GM21825 (cell line): Measurements from ENCODE around the gene MARF1.
A peak's percentile ranks its signal among the peaks of the same experiment; 100 is the strongest.
"Not testable (repeated sequence)": the region's sequence is repeated elsewhere in the genome, so short reads cannot be mapped to it uniquely, and the experiment has no call there.

ENCODE experiments used
- ATAC-seq: cut with Tn5 transposase; IDR thresholded peaks from one replicate; pipeline ENCODE4 v1.9.1; 2021; ENCODE audit warnings: mild to moderate bottlenecking, moderate library complexity; ENCODE audit not compliant: unreplicated experiment

Gene MARF1, protein sequence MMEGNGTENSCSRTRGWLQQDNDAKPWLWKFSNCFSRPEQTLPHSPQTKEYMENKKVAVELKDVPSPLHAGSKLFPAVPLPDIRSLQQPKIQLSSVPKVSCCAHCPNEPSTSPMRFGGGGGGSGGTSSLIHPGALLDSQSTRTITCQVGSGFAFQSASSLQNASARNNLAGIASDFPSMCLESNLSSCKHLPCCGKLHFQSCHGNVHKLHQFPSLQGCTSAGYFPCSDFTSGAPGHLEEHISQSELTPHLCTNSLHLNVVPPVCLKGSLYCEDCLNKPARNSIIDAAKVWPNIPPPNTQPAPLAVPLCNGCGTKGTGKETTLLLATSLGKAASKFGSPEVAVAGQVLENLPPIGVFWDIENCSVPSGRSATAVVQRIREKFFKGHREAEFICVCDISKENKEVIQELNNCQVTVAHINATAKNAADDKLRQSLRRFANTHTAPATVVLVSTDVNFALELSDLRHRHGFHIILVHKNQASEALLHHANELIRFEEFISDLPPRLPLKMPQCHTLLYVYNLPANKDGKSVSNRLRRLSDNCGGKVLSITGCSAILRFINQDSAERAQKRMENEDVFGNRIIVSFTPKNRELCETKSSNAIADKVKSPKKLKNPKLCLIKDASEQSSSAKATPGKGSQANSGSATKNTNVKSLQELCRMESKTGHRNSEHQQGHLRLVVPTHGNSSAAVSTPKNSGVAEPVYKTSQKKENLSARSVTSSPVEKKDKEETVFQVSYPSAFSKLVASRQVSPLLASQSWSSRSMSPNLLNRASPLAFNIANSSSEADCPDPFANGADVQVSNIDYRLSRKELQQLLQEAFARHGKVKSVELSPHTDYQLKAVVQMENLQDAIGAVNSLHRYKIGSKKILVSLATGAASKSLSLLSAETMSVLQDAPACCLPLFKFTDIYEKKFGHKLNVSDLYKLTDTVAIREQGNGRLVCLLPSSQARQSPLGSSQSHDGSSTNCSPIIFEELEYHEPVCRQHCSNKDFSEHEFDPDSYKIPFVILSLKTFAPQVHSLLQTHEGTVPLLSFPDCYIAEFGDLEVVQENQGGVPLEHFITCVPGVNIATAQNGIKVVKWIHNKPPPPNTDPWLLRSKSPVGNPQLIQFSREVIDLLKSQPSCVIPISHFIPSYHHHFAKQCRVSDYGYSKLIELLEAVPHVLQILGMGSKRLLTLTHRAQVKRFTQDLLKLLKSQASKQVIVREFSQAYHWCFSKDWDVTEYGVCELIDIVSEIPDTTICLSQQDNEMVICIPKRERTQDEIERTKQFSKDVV (N-terminal part only)

DNA sequence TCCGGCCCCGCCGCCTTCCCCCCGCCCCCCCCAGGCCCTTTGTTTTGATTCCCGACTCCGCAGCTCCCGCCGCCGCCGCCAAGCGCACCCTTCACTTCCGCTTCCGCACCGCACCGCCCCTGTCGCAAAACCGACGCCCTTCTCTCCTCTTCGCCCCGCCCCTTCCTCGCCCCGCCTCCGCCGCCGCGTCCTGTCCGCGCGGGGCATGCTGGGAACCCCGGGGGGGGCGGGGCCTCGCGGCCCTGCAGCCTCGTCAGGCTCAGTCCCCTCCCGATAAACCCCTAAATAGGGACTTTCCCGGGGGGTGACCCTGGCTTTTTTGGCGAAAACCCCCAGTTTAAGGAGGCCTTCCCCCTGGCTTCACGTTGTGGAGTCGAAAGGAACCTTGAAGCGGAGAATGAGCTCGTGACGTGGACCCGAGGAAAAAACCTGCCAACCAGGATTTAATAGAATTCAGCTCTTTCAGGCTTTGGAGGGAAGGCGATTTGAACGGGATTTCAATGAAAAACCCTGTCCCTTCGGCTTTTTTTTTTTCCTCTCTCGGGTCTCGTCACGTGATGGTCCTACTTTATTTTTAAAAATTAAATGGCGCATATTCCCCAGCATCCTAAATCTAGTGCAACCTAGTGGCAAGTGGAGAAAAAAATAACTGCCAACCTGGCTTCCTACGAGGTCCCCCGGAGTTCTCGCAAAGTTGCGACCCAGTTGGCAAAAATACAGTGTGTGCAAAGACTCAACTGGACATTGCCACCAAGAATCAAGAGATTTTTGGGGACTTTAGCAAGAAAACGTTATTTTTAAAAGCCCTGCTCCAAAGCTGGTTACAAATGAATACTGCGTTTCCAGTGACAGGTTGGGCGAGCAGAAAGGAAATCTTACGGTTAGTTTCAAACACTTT is at the start of gene MARF1:
Gene MARF1 (minus strand): TSS at position 107 of the 898 bp plus-strand sequence. CDS start 3,921 bp downstream, outside the sequence.
- peak; percentile 33 for ATAC-seq

DNA sequence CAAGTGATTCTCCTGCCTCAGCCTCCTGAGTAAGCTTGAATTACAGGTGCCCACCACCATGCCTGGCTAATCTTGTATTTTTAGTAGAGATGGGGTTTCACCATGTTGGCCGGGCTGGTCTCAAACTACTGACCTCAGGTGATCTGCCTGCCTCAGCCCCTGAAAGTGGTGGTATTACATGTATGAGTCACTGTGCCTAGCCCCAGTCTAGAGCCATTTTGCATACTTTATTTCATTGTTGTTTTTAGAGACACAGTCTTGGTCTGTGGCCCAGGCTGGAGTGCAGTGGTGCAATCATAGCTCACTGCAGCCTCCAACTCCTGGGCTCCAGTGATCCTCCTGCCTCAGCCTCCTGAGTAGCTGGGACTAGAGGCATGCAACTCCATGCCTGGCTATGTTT is 49.6 kb upstream of the MARF1 start:
- ATAC-seq = not testable (repeated sequence)

DNA sequence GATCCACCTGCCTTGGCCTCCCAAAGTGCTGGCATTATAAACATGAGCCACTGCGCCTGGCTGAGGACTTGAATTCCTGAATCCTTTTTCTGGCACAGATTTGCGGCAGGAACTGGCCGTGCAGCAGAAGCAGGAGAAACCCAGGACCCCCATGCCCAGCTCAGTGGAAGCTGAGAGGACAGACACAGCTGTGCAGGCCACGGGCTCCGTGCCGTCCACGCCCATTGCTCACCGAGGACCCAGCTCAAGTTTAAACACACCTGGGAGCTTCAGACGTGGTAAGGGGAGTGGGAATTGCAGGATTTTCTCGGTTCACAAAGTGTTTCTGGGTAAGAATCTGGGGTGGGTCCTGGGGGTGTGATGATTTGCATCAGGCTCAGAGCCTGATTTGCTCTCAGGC is 48.1 kb upstream of the MARF1 start:
- no peak for ATAC-seq

DNA sequence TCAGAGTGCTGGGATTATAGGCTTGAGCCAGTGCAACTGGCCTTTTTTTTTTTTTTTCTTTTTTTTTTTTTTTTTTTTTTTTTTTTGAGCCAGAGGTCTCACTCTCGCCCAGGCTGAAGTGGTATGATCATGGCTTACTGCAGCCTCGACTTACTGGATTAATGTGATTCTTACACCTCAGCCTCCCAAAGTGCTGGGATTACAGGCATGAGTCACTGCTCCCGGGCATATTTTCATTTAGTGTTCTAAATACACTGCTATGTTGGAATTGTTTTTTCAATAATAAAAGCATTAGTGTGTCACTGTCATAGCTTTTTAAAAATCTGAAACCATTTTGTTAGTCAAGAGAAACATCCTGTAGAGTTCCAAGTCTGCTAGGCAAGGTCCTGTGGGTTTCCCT is 47.3 kb upstream of the MARF1 start:
- no peak for ATAC-seq

DNA sequence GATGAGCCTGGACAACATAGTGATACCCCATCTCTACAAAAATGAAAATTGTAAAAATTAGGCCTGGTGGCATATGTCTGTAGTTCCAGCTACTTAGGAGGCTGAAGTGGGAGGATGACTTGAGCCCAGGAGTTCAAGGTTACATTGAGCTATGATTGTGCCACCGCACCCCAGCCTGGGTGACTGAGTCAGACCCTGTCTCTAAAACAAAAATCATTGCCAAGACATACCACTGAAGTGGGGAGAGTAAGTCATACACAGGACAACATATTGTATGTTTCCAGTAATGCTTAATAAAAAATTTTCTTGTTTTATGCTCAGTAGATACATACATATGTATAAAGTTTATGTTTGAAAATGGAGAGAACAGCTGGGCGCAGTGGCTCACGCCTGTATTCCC is 46.3 kb upstream of the MARF1 start:
- no peak for ATAC-seq

DNA sequence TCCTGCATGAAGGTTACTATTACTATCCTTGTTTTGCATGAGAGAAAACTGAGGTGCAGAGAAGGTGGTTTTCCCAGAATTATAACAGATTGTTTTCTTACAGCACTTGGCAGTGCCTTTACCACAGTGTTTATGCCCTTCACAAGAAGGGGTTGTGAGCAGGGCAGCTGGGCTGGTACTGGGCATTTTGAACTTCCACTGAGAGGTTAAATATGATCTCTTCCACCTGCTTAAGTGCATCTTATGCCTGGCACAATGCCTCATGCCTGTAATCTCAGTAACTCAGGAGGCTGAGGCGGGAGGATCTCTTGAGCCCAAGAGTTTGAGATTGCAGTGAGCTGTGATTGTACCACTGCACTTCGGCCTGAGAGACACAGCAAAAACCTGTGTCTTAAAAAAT is 43.3 kb upstream of the MARF1 start:
- no peak for ATAC-seq

DNA sequence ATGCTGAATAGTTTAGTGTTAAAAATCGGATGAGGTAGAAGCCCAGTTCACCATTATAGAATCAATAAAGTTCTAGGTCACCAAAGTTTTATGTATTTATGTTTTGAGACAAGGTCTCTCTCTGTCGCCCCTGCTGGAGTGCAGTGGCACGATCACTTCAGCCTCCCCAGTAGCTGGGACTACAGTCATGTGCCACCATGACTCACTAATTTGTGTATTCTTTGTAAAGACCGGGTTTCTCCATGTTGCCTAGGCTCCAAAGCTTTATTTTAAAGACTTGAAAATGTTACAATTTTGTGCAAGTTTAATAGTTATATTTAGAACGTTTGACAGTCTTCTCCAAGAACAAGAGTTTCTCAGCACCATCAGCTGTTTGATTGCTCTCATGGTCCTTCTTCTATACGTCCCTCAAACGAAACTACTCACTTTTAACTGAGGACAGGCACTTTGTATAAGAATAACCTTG is 39.2 kb upstream of the MARF1 start:
- ATAC-seq = no peak

DNA sequence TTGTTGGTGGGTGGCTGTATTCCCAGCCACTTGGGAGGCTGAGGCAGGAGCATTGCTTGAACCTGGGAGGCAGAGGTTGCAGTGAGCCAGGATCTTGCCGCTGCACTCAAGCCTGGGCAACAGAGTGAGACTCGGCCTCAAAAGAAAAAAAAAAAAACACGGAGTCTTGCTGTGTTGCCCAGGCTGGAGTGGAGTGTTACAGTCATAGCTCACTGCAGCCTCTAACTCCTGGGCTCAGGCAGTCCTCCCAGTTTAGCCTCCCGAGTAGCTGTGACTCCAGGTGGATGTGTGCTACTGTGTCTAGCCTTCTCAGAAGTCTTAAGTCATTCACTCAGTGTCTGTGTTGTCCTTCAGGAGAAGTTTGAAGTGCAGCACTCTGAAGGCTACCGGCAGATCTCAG is 34.5 kb upstream of the MARF1 start:
- ATAC-seq = no peak

DNA sequence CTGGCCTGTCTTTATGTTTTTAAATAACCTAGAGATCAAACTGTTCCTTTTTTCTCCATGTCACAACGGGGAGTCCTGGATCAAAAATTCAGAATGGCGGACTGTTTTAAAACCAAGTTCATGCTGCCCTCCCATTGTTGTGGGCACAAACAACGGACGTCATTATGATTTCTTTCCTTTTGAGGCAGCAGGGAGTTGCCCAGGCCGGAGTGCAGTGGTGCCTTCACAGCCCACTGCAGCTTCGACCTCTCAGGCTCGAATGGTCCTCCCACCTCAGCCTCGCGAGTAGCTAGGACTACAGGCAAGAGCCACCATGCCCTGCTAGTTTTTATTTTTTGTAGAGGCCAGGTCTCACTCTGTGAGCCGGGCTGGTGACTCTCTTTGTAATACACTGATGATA is 33.6 kb upstream of the MARF1 start:
- no peak for ATAC-seq

DNA sequence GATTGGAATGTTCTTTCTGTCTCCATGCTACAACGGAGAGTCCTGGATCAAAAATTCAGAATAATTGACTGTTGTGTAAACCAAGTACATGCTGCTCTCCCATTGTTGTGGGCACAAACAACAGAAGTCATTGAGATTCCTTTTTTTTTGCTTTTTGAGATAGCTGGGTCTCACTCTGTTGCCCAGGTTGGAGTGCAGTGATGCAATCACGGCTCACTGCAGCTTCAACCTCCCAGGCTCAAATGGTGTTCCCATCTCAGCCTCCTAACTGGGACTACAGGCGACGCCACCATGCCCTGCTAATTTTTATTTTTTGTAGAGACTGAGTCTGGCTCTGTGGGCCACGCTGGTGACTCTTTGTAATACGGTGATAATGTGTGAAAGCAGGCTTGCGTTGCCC is 31.6 kb upstream of the MARF1 start:
- no peak for ATAC-seq

DNA sequence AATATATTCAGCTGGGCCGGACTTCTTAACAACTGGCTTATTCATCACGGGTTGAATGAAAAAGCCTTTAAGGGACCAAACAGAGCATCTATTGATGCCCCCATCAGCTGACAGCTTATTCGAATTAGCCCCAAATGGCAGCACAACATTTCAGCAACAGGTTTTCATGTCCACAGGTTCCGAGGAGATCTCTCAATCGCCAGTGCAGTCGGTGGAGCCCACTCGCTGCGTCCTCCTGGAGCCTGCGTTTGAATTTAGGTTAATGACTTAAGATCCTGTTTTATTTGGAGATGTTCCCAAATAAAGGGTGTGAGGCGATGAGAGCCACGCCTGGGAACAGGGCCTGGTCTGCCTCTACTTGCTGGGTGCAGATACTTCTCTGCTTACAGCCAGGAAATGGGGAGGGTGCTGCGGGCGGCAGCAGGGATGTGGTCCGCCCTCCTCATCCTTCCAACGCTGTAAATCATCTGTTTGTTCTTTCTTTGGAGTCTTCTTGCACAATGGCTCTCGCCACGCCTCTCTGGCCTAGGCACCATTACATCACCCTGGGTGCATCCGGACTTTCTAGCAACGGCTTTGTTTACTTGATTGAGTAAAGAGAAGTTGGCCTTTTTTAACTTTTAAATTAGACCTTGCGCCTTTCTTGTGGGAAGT is 29.7 kb upstream of the MARF1 start:
- no peak for ATAC-seq

DNA sequence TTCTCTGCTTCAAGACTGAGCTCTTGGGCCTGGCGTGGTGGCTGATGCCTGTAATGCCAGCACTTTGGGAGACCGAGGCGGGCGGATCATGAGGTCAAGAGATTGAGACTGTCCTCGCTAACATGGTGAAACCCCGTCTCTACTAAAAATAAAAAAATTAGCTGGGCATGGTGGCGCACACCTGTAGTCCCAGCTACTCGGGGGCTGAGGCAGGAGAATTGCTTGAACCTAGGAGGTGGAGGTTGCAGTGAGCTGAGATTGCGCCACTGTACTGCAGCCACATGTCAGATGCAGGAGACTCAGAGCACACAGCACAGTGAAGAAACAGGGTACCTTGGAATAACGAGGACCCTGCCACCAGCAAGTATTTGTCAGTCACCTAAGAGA is 29.2 kb upstream of the MARF1 start:
- not testable (repeated sequence) for ATAC-seq

DNA sequence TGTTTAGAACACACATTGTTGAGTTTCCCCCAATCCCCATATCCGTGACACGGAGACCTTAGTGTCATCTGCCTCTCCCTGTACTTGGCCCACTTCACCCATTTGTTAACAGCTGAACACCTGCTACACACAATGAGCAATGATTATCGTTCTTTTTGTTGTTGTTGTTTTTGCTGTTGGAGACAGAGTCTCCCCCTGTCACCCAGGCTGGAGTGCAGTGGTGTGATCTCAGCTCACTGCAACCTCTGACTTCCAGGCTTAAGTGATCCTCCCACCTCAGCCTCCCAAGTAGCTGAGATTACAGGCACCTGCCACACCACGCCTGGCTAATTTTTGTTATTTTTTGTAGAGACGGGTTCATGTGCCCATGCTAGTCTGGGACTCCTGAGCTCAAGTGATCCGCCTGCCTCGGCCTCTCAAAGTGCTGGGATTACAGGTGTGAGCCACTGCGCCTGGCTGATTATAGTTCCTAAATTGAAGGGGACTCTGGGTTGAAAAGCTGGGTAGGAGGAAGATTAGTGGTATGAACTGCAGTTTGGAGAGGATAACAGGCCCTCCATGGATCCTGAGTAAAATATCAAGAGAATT is 28.7 kb upstream of the MARF1 start:
- no peak for ATAC-seq

DNA sequence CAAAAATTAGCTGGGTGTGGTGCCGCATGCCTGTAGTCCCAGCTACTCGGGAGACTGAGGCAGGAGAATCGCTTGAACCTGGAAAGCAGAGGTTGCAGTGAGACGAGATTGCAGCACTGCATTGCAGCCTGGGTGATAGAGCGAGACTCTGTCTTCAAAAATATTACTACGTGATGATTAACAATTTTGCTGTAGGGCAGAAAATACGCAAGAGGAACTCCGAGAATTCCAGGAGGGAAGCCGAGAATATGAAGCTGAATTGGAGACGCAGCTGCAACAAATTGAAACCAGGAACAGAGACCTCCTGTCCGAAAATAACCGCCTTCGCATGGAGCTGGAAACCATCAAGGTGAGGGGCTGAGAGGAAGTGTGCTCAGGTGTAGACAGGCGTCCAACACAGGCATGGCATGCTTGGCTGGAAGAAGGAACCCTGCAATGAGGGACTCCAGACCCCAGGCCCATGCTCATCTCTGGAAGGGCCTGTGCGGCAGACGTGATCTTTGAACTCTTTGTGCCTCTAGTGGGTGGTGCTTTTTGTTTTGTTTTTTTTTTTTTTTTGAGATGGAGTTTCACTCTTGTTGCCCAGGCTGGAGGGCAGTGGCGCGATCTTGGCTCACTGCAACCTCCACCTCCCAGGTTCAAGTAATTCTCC is 24.3 kb upstream of the MARF1 start:
- ATAC-seq = no peak

DNA sequence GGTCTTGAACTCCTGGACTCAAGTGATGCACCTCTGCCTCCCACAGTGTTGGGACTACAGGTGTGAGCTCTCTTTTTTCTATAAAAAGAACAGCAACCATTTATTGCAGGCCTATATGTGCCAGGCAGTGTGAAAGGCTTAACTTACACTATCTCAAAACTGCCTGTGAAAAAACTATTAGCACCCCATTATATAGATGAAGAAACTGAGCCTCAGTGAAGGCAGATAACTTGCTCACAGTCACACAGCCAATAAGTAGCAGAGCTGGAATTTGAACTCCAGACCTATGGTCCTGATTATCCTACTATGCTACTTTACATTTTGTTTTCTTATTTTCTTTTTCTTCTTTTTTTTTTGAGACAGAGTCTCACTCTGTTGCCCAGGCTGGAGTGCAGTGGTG is 22.2 kb upstream of the MARF1 start:
- no peak for ATAC-seq

DNA sequence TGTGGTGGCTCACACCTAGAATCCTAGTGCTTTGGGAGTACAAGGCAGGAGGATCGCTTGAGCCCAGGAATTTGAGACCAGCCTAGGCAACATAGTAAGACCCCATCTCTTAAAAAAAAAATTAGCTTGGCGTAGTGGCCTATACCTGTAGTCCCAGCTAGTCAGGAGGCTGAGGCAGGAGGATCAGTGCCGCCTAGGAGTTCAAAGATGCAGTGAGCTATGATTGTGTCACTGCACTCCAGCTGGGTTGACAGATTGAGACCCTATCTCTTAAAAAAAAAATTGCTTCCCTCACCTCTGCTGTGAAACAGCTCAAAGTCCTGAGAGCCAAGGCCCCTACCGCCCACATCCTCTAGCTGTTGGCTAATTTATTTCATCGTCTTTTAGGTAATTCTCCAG is 17.2 kb upstream of the MARF1 start:
- ATAC-seq = no peak

DNA sequence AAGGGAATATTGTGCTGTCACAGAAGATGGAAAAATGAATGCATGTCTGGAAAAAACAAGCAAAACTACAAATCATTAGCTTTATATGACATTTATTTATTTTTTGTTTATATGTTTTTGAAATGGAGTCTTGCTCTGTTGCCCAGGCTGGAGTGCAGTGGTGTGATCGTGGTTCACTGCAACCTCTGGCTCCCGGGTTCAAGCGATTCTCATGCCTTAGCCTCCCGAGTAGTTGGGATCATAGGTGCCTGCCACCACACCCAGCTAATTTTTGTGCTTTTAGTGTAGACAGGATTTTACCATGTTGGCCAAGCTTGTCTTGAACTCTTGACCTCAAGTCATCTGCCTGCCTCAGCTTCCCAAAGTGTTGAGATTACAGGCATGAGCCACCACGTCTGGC is 15.6 kb upstream of the MARF1 start:
- no peak for ATAC-seq

DNA sequence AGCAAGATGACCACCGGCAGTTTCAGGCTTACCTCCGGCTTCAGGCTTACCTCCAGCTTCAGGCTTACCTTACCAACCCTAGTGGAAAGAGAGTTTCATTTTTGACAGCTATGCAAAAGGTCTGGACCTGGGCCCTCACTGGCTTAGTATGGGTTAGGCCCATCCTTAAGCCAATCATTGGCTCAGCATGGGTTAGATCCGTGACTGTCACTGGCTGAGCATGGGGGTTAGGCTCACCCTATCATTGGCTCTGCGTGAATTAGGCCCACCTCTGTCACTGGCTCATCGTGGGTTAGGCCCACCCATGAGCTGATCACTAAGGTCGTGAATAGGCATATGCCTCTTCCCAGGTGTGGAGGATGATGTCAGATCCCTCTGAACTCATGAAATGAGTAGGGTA is 15.2 kb upstream of the MARF1 start:
- ATAC-seq = no peak

DNA sequence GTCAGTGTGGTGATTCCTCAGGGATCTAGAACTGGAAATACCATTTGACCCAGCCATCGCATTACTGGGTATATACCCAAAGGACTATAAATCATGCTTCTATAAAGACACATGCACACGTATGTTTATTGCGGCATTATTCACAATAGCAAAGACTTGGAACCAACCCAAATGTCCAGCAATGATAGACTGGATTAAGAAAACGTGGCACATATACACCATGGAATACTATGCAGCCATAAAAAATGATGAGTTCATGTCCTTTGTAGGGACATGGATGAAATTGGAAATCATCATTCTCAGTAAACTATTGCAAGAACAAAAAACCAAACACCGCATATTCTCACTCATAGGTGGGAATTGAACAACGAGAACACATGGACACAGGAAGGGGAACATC is 12.6 kb upstream of the MARF1 start:
- not testable (repeated sequence) for ATAC-seq
